Adipocyte (in vitro differentiated cells): Measurements from ENCODE around the gene EZH2.
A peak's percentile ranks its signal among the peaks of the same experiment; 100 is the strongest.

Experiments used
- DNase-seq: peaks from one replicate; pipeline ENCODE4 v3.0.0-alpha.2; 2015; ENCODE audit warnings: low read depth
- H3K27me3 ChIP-seq: replicated peaks from 2 replicates; pipeline ENCODE4 v1.7.0; 2013; ENCODE audit warnings: mild to moderate bottlenecking, low read length, moderate library complexity; ENCODE audit not compliant: control insufficient read depth, insufficient read depth
- H3K36me3 ChIP-seq: 2 replicates; pipeline ENCODE4 v1.7.0; 2013; ENCODE audit warnings: low read length, mild to moderate bottlenecking, moderate library complexity; ENCODE audit not compliant: control insufficient read depth, insufficient read depth, severe bottlenecking
- H3K4me1 ChIP-seq: 2 replicates; pipeline ENCODE4 v1.7.0; 2013; ENCODE audit warnings: mild to moderate bottlenecking, low read length, moderate library complexity; ENCODE audit not compliant: control insufficient read depth, insufficient read depth
- H3K4me3 ChIP-seq: 2 replicates; pipeline ENCODE4 v1.7.0; 2013; ENCODE audit warnings: mild to moderate bottlenecking, low read length, moderate library complexity
- H3K9ac ChIP-seq: 2 replicates; pipeline ENCODE4 v1.7.0; 2013; ENCODE audit warnings: mild to moderate bottlenecking, low read length, moderate library complexity
- H3K9me3 ChIP-seq: 2 replicates; pipeline ENCODE4 v1.7.0; 2013; ENCODE audit warnings: mild to moderate bottlenecking, low read length, moderate library complexity; ENCODE audit not compliant: control insufficient read depth

EZH2 gene

DNA sequence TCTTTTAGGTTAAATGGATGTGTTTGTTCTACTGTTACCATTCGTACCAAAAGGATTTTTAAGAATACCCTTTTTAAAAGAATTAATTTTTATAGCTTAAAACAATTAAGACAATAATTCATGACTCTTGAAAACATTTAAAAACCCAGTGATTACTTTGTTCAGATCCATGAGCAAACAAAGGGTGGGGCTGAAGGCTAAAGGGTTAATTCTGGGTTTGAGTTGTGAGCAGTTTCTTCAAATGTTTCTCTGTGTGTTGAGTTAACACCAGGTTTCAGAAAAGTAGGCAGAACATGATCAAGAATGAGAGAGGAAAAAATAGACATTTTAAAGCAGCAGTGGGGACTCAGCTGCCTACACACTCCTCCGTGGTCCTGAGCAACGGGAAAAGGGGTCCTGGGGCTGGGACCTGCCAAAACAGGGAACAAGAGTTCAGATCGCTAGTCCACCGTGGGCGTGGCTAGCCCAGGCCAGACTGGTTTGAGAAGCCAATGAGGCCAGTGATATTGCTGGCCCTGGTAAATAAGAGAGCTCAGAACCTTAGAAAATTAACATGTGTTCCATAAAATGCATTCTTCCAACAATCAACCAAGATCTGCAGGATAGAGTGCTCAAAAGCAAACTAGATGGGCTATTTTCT, 14.9 kb upstream of the EZH2 start:
- Histone ChIP-seq H3K36me3 (no peaks in the 10 kb centered on the region), H3K4me3 (no peak overlapping the region), H3K27me3 (no peaks in the 10 kb centered on the region), H3K9ac (no peak overlapping the region), H3K9me3 (no peaks in the 10 kb centered on the region), H3K4me1 (peaks cover 6% of the 10 kb centered on the region)
- DNase-seq = no peak

DNA sequence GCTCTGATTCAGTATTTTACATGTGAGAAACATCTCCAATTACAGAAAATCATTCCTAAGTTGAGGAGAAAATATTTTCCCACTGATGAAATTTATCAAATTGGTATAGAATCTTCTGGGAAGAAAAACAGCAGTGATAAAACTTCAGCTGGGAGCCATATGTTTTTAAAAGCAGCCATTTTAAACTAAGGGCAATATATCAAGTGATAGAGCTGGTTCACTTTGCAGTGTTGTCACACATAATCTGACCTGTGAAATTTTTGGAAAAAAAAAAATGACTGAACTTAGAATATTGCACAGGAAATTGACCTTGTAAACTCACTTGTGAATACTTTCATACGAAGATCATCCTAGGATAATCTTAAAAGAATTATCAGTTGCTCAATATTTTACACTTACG, 10.5 kb upstream of the EZH2 start:
- H3K9ac ChIP-seq = no peak overlapping the region
- no peaks in the 10 kb centered on the region for H3K36me3 ChIP-seq
- no peaks in the 10 kb centered on the region for H3K27me3 ChIP-seq
- H3K4me3 ChIP-seq = peak overlapping the region; percentile 8
- peaks cover 6% of the 10 kb centered on the region for H3K4me1 ChIP-seq
- H3K9me3 ChIP-seq = no peaks in the 10 kb centered on the region
- DNase-seq = no peak

DNA sequence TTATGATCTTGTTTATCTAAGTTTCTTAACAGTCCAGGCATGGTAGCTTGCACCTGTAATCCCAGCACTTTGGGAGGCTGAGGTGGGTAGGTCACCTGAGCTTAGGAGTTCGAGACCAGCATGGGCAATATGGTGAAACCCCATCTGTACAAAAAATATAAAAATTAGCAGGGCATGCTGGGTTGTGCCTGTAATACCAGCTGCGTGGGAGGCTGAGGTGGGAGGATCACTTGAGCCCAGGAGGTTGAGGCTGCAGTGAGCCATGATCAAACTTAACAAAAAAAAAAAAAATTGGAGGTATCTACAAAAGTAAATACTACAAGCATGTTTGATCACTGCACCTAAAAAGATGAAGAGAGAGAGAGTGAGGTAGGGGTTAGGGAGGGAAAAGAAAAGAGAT, 9.0 kb upstream of the EZH2 start:
- H3K4me3 ChIP-seq = no peak overlapping the region
- no peaks in the 10 kb centered on the region for H3K27me3 ChIP-seq
- H3K9me3 ChIP-seq = no peaks in the 10 kb centered on the region
- H3K9ac ChIP-seq = no peak overlapping the region
- H3K36me3 ChIP-seq = no peaks in the 10 kb centered on the region
- DNase-seq = no peak
- peaks cover 6% of the 10 kb centered on the region for H3K4me1 ChIP-seq

DNA sequence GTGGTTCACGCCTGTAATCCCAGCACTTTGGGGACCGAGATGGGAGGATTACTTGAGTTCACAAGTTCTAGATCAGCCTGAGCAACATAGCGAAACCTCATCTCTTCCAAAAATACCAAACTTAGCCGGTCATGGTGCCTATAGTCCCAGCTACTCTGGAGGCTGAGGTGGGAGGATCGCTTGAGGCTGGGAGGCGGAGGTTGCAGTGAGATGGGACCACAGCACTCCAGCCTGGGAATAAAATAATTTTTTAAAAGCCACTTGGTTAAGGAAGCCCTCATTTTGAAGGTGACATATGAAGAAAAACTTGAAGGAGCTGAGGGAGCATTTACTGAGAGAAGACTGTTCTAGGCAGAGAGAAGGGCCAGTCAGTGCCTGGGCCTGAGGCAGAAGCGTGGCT, 4.2 kb upstream of the EZH2 start:
- H3K4me3 ChIP-seq = no peak overlapping the region
- H3K9me3 ChIP-seq = no peaks in the 10 kb centered on the region
- peaks cover 2% of the 10 kb centered on the region for H3K4me1 ChIP-seq
- no peaks in the 10 kb centered on the region for H3K27me3 ChIP-seq
- no peak for DNase-seq
- H3K9ac ChIP-seq = no peak overlapping the region
- no peaks in the 10 kb centered on the region for H3K36me3 ChIP-seq

DNA sequence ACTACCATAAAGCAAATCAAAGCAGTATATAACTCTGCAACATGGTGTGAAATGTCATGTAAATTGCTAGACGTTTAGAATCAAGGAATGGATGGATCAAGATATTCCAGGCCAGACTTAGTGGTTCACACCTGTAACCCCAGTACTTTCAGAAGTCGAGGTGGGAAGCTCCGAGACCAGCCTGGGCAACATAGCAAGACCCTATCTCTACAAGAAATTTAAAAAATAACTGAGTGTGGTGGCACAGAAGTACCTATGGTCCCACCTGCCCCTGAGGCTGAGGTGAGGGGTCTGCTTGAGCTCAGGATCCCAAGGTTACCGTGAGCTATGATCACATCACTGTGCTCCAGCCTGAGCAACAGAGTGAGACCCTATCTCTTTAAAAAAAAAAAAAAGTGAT, 2.8 kb upstream of the EZH2 start:
- no peaks in the 10 kb centered on the region for H3K36me3 ChIP-seq
- DNase-seq = no peak
- no peaks in the 10 kb centered on the region for H3K9me3 ChIP-seq
- H3K4me1 ChIP-seq = peaks cover 7% of the 10 kb centered on the region
- no peak overlapping the region for H3K9ac ChIP-seq
- no peaks in the 10 kb centered on the region for H3K27me3 ChIP-seq
- H3K4me3 ChIP-seq = no peak overlapping the region

DNA sequence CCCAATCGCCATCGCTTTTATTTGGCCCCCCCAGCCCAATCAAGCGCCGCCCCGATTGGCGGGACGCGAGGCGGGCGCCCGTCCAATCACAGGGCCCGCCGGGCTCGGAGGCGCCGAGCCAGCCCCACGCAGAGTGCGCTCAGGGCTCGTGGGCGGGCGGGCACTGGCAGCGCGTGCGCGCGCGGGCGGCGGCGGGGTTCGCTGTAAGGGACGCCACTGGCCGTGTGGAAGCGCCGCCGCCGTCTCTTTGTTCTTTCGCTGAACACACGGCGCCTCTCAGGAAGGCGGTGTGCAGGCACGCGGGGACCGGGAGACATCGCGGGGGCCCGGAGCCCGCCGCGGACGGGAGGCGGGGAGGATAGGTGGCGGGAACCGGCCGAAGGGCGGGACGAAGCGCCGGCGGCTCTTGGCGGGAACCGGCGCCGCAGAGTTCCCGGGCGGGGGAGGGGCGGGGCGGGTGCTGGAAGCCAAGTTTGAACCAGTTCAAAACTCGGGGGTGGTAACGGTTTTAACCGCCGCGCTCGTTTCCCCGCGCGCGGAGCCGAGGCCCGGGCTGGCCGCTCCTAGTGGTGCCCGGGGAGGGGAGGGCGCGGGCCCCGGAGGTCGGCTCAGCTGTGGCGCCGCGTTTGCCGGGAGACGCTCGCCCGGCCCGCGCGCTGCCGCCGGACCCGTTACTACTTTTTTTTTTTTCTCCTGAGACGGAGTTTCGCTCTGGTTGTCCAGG, 370 bp upstream of the EZH2 start:
- peaks cover 7% of the 10 kb centered on the region for H3K4me1 ChIP-seq
- H3K36me3 ChIP-seq = no peaks in the 10 kb centered on the region
- DNase-seq = peak; percentile 97

DNA sequence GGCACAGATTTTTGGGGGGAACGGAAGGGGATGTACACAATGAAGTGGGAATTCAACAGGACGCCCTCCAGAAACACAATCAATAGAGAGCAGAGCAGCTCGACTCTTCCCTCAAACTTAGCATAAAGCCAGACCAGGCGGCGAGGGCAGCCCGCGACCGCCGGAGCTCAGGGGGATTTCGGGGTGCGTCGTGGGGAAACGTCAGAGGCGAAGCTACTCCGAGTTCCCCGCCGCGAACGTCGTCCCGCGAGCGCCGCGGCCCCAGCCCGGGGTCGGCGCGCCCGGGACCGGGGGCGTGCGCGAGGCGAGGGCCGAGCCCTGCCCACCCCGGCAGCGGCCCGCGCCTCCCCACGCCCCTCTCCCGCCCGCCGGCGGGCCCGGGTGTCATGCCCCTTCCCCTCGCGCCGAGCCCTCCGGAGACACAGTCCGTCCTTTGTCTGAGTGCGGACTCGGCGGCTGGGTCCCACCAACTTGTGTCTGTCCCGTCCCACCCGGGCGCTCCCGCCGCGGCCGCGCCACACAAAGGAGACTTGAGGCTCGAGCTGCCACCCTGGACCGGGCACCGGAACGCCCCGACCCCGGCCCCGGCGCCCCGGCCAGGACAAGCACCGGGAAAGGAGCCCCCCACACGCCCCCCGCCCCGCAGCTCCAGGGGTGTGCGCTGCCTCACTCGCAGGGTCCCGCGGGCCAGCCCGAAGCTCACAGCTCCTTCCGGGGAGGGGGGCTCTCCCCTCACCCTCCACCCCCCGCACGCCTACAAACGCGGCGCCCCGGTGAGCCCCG, 634 bp downstream of the EZH2 start:
- Histone ChIP-seq H3K4me3 (peak overlapping the region; percentile 94), H3K9ac (peak overlapping the region; percentile 84), H3K4me1 (peaks cover 7% of the 10 kb centered on the region), H3K27me3 (no peaks in the 10 kb centered on the region), H3K36me3 (no peaks in the 10 kb centered on the region), H3K9me3 (no peaks in the 10 kb centered on the region)
- DNase-seq = peak; percentile 68

More for the DNA sequence above, 370 bp upstream of the EZH2 start:
- no peaks in the 10 kb centered on the region for H3K9me3 ChIP-seq
- no peaks in the 10 kb centered on the region for H3K27me3 ChIP-seq
- peak overlapping the region; percentile 84 for H3K9ac ChIP-seq
- peak overlapping the region; percentile 94 for H3K4me3 ChIP-seq

DNA sequence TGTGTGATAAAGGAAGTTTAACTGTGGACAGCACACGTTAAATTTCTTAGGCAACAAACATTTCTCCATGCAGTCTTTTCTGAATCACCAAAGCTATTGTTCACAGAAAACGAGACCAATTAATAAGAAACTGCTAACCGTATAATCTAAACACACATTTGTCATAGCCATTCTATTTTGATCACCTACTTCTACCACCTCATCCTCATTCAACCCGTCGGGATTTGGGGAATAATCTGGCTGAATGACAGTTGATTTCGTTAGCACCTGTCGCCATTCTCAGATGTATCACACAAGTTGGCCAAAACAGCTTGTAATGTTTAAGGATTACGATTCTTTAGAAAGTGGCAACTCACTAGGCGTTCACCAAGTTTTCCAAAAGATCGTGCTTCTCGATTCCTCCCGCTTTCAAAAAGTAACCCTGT, 1.2 kb downstream of the EZH2 start:
- Histone ChIP-seq H3K27me3 (no peaks in the 10 kb centered on the region), H3K36me3 (no peaks in the 10 kb centered on the region), H3K9me3 (no peaks in the 10 kb centered on the region), H3K4me1 (peaks cover 7% of the 10 kb centered on the region), H3K9ac (peak overlapping the region; percentile 84), H3K4me3 (peak overlapping the region; percentile 94)
- DNase-seq = peak; percentile 50

DNA sequence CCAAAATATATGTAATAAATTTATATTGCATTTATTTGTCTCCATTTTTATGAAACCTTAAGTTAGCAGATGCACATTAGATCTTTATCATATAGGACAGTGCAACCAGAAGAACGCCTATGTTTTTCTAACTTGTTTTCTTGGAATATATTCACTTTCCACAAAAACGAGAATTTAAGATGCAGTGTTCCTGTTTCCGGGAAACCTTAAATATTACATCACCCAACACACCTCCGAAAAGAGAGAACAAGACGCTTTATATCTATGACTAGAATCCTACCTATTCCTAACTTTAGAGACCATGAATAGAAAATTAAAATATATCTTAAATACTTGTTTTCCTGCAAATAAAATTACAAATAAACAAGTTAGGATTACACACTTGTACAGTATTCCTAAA, 1.9 kb downstream of the EZH2 start:
- Histone ChIP-seq H3K27me3 (no peaks in the 10 kb centered on the region), H3K9me3 (no peaks in the 10 kb centered on the region), H3K4me1 (peaks cover 7% of the 10 kb centered on the region), H3K4me3 (peak overlapping the region; percentile 94), H3K9ac (no peak overlapping the region), H3K36me3 (no peaks in the 10 kb centered on the region)
- no peak for DNase-seq

DNA sequence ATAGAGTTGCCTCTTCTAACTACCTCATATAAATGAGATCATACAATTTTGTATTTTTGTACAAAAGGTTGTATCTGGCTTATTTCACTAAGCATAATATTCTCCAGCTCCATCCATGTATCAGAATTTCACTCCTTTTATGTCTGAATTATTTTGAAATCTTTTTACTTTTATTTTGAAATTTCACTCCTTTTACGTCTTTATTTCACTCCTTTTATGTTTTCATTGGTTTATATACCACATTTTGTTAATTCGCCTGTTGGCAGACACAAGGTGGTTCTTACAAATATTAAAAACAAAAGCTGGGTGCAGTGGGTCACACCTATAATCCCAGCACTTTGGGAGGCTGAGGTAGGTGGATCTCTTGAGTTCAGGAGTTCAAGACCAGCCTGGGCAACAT, 5.8 kb downstream of the EZH2 start:
- DNase-seq = no peak
- no peak overlapping the region for H3K9ac ChIP-seq

DNA sequence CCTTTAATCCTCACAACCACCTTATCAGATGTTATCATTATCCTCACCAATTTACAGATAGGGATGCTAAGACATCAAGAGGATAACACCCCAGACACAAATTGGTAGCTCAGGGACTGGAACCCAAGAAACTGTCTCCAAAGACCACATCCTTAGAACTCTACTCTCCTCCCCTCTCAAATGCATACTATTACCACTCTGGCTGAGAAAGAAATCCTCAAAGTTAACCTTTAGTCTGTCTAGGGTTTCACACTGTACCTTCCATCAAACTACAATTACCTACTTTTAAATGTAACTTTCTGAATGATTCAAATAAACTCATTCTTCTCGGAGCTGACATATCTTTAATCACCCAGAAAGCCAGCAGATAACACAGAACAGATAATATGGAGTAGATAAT, 6.6 kb downstream of the EZH2 start:
- DNase-seq = no peak
- Histone ChIP-seq H3K9ac (no peak overlapping the region), H3K36me3 (no peaks in the 10 kb centered on the region)

More for the DNA sequence above, 5.8 kb downstream of the EZH2 start:
- H3K36me3 ChIP-seq = no peaks in the 10 kb centered on the region
- H3K4me3 ChIP-seq = no peak overlapping the region
- peaks cover 5% of the 10 kb centered on the region for H3K4me1 ChIP-seq
- H3K9me3 ChIP-seq = no peaks in the 10 kb centered on the region
- no peaks in the 10 kb centered on the region for H3K27me3 ChIP-seq

More for the DNA sequence above, 6.6 kb downstream of the EZH2 start:
- H3K9me3 ChIP-seq = no peaks in the 10 kb centered on the region
- H3K27me3 ChIP-seq = no peaks in the 10 kb centered on the region
- H3K4me1 ChIP-seq = no peaks in the 10 kb centered on the region
- H3K4me3 ChIP-seq = no peak overlapping the region
